Measurements from ENCODE around the gene EFHC1. TPM values are rescaled to one million over a fixed set of nuclear protein-coding genes. Genes with fewer than 3 reads are reported as not detected.

The EFHC1 gene
- total RNA-seq, 1 experiment from 2014 or later = 24.6 TPM

DNA sequence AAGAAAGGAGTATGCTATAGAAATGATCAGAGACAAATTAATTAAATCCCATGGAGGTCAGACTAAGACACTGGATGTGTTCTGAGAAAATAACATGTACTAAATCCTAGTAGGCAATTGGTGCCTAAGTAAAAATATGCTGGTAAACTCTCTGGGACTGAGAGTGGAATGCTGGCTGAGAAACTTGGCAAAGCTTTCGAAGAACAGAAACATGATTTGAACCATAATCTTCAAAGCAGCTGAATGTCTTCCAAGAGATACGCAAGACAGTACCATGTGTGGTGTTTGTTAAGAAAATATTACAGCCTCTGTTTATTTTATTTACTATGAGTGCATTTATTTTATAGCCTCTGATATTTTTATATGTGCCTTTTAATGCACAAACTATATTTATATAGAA lies 55.2 kb downstream of the EFHC1 start:
- DNase-seq (ENCODE audit: low read depth, low spot score) (no peak), ATAC-seq (no peak)
- Histone ChIP-seq H3K9me3 (ENCODE audit: control insufficient read depth, insufficient read depth, low read depth, low read length) (no peaks in the 10 kb centered on the region), H3K27ac (ENCODE audit: low read length) (no peak overlapping the region), H3K27me3 (ENCODE audit: control insufficient read depth, insufficient read depth, low read length) (no peaks in the 10 kb centered on the region), H3K36me3 (ENCODE audit: control insufficient read depth, insufficient read depth, low read length) (no peaks in the 10 kb centered on the region), H3K4me1 (ENCODE audit: control insufficient read depth, insufficient read depth, low read length) (no peaks in the 10 kb centered on the region), H3K4me3 (ENCODE audit: low read depth in 2 of 2, low read length in 2 of 2) (no peak overlapping the region)
- CTCF ChIA-PET = interaction anchor here (0.6 kb wide), 1 partner anchor 176 kb away, joined by 5 read pairs; no protein-coding TSS in a partner anchor
- in situ Hi-C loops (cut with HindIII; ENCODE audit: low pct_unique_long_range_greater_than_20kb, low sequenced_read_pairs) = no loop called here
- POLR2A ChIA-PET = no interaction called here
- TF ChIP-seq CTCF (IDR thresholded peaks at IDR 0.05) = no peak
- TF ChIP-seq TCF7L2 (IDR thresholded peaks at IDR 0.05; ENCODE audit: low read depth, low read length) = no peak
- no peak for TF ChIP-seq REST (IDR thresholded peaks at IDR 0.05; ENCODE audit: insufficient read depth in 1 of 2, low read depth in 2 of 2, low read length in 1 of 2)
- TF ChIP-seq SIN3A (IDR thresholded peaks at IDR 0.05; ENCODE audit: borderline replicate concordance, insufficient read depth, low read depth, low read length) = no peak
- no TSS peak for BruUV-seq (replicated peaks)
- intact Hi-C loops (cut with micrococcal nuclease; ENCODE audit: unreplicated experiment) = no loop called here

GRCh38 chr6:52482903-52483670 lies 62.9 kb downstream of the EFHC1 start:
- Histone ChIP-seq H3K4me3 (ENCODE audit: low read depth in 2 of 2, low read length in 2 of 2) (no peak overlapping the region), H3K9me3 (ENCODE audit: control insufficient read depth, insufficient read depth, low read depth, low read length) (no peaks in the 10 kb centered on the region), H3K27me3 (ENCODE audit: control insufficient read depth, insufficient read depth, low read length) (no peaks in the 10 kb centered on the region), H3K36me3 (ENCODE audit: control insufficient read depth, insufficient read depth, low read length) (no peaks in the 10 kb centered on the region), H3K27ac (ENCODE audit: low read length) (no peak overlapping the region), H3K4me1 (ENCODE audit: control insufficient read depth, insufficient read depth, low read length) (no peaks in the 10 kb centered on the region)
- DNase-seq (ENCODE audit: low read depth, low spot score) (no peak), ATAC-seq (0 out of 2 replicates have a peak, but pooled peaks have one; percentile 56)
- POLR2A ChIA-PET = interaction anchor here (1.0 kb wide), 1 partner anchor 15 kb away, joined by 3 read pairs; no protein-coding TSS in a partner anchor
- in situ Hi-C loops (cut with HindIII; ENCODE audit: low pct_unique_long_range_greater_than_20kb, low sequenced_read_pairs) (no loop called here), intact Hi-C loops (cut with micrococcal nuclease; ENCODE audit: unreplicated experiment) (no loop called here)
- no TSS peak for BruUV-seq (replicated peaks)
- TF ChIP-seq TCF7L2 (IDR thresholded peaks at IDR 0.05; ENCODE audit: low read depth, low read length) (no peak), REST (IDR thresholded peaks at IDR 0.05; ENCODE audit: insufficient read depth in 1 of 2, low read depth in 2 of 2, low read length in 1 of 2) (no peak), POLR2AphosphoS5 (IDR thresholded peaks at IDR 0.05; ENCODE audit: low read depth, low read length) (no peak), SIN3A (IDR thresholded peaks at IDR 0.05; ENCODE audit: borderline replicate concordance, insufficient read depth, low read depth, low read length) (no peak), CTCF (IDR thresholded peaks at IDR 0.05) (no peak)
- CTCF ChIA-PET = interaction anchor here (0.5 kb wide), 1 partner anchor 15 kb away, joined by 3 read pairs; no protein-coding TSS in a partner anchor

Measured in Panc1 (cell line).